ENCODE results near the gene CD99. TPM values are rescaled to one million over a fixed set of nuclear protein-coding genes. Genes with fewer than 3 reads are reported as not detected.
"Not testable (repeated sequence)": the region's sequence is repeated elsewhere in the genome, so short reads cannot be mapped to it uniquely, and the experiment has no call there.

CD99 gene
- total and polyA plus RNA-seq, 7 experiments from 2014 or later: 112 to 293 (median 179) TPM

DNA sequence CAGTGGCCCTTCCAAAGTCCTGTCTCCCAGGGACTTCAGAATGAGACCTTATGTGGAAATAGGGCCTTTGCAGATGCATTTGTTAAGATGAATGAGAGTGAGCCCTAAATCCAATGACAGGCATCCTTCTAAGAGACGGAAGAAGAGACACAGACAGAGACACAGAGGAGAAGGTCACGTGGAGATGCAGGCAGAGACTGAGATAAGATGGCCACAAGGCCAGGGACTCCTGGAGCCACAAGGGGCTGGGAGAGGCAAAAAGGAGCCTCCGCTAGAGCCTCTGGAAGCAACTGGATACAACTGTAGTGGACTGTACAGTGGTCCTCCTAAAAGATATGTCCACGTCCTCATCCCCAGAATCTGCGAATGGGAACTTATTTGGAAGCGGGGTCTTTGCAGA lies 19.0 kb upstream of the CD99 start:
- H3K27me3 Mint-ChIP-seq: peaks cover 0 to 6% (median 0%) of the 10 kb centered on the region in 5 donors
- no peak for DNase-seq
- H3K4me3 Mint-ChIP-seq: no peak overlapping the region
- no peak overlapping the region for H3K4me3 ChIP-seq (ENCODE audit: low read length)
- no peak overlapping the region for H3K27ac Mint-ChIP-seq
- intact Hi-C loops (cut with micrococcal nuclease): no loop called here
- peaks cover 0 to 2% (median 0%) of the 10 kb centered on the region in 11 donors for H3K9me3 Mint-ChIP-seq
- POLR2A ChIA-PET: no interaction called here
- H3K4me1 ChIP-seq (ENCODE audit: control insufficient read depth in 2 of 2, insufficient read depth in 2 of 2, low read length in 2 of 2): no peaks in the 10 kb centered on the region
- H3K27ac ChIP-seq (ENCODE audit: low read depth, low read length): no peak overlapping the region
- no peaks in the 10 kb centered on the region for H3K9me3 ChIP-seq (ENCODE audit: control insufficient read depth in 2 of 3, low read length in 3 of 3)
- CTCF ChIA-PET: no interaction called here
- no peak for ATAC-seq
- peaks cover 0 to 18% (median 6%) of the 10 kb centered on the region in 5 donors for H3K36me3 Mint-ChIP-seq
- no peaks in the 10 kb centered on the region for H3K36me3 ChIP-seq (ENCODE audit: control insufficient read depth in 2 of 3, insufficient read depth in 3 of 3, low read length in 3 of 3)
- no peaks in the 10 kb centered on the region for H3K27me3 ChIP-seq (ENCODE audit: control insufficient read depth in 2 of 2, insufficient read depth in 2 of 2, low read length in 2 of 2)
- H3K4me1 Mint-ChIP-seq: peaks cover 0 to 4% (median 0%) of the 10 kb centered on the region in 7 donors

GRCh38 chrX:2673611-2674010 lies 17.5 kb upstream of the CD99 start:
- Mint-ChIP-seq H3K4me1 (peaks cover 0 to 4% (median 0%) of the 10 kb centered on the region in 7 donors), H3K27me3 (peaks cover 0 to 13% (median 0%) of the 10 kb centered on the region in 5 donors), H3K27ac (no peak overlapping the region), H3K36me3 (peaks cover 0 to 21% (median 9%) of the 10 kb centered on the region in 5 donors), H3K9me3 (peaks cover 0 to 2% (median 0%) of the 10 kb centered on the region in 11 donors), H3K4me3 (no peak overlapping the region)
- DNase-seq: no peak
- POLR2A ChIA-PET: no interaction called here
- no peaks in the 10 kb centered on the region for H3K36me3 ChIP-seq (ENCODE audit: control insufficient read depth in 2 of 3, insufficient read depth in 3 of 3, low read length in 3 of 3)
- intact Hi-C loops (cut with micrococcal nuclease): no loop called here
- H3K27ac ChIP-seq (ENCODE audit: low read depth, low read length): no peak overlapping the region
- H3K27me3 ChIP-seq (ENCODE audit: control insufficient read depth in 2 of 2, insufficient read depth in 2 of 2, low read length in 2 of 2): no peaks in the 10 kb centered on the region
- no peaks in the 10 kb centered on the region for H3K4me1 ChIP-seq (ENCODE audit: control insufficient read depth in 2 of 2, insufficient read depth in 2 of 2, low read length in 2 of 2)
- H3K9me3 ChIP-seq (ENCODE audit: control insufficient read depth in 2 of 3, low read length in 3 of 3): no peaks in the 10 kb centered on the region
- CTCF ChIA-PET: no interaction called here
- no peak overlapping the region for H3K4me3 ChIP-seq (ENCODE audit: low read length)
- no peak for ATAC-seq

GRCh38 chrX:2675657-2676200 lies 15.4 kb upstream of the CD99 start:
- peak overlapping the region in 1 of 9 donors; percentile 41 for H3K27ac Mint-ChIP-seq
- H3K4me3 Mint-ChIP-seq; H3K27ac ChIP-seq (ENCODE audit: low read depth, low read length); H3K36me3 ChIP-seq (ENCODE audit: control insufficient read depth in 2 of 3, insufficient read depth in 3 of 3, low read length in 3 of 3); H3K27me3 ChIP-seq (ENCODE audit: control insufficient read depth in 2 of 2, insufficient read depth in 2 of 2, low read length in 2 of 2); intact Hi-C loops (cut with micrococcal nuclease); CTCF ChIA-PET; H3K4me1 ChIP-seq (ENCODE audit: control insufficient read depth in 2 of 2, insufficient read depth in 2 of 2, low read length in 2 of 2); DNase-seq; H3K4me1 Mint-ChIP-seq; H3K9me3 ChIP-seq (ENCODE audit: control insufficient read depth in 2 of 3, low read length in 3 of 3); H3K9me3 Mint-ChIP-seq; ATAC-seq; H3K4me3 ChIP-seq (ENCODE audit: low read length); POLR2A ChIA-PET: not testable (repeated sequence)
- H3K36me3 Mint-ChIP-seq: peaks cover 0 to 24% (median 9%) of the 10 kb centered on the region in 5 donors
- peaks cover 0 to 13% (median 0%) of the 10 kb centered on the region in 5 donors for H3K27me3 Mint-ChIP-seq

DNA sequence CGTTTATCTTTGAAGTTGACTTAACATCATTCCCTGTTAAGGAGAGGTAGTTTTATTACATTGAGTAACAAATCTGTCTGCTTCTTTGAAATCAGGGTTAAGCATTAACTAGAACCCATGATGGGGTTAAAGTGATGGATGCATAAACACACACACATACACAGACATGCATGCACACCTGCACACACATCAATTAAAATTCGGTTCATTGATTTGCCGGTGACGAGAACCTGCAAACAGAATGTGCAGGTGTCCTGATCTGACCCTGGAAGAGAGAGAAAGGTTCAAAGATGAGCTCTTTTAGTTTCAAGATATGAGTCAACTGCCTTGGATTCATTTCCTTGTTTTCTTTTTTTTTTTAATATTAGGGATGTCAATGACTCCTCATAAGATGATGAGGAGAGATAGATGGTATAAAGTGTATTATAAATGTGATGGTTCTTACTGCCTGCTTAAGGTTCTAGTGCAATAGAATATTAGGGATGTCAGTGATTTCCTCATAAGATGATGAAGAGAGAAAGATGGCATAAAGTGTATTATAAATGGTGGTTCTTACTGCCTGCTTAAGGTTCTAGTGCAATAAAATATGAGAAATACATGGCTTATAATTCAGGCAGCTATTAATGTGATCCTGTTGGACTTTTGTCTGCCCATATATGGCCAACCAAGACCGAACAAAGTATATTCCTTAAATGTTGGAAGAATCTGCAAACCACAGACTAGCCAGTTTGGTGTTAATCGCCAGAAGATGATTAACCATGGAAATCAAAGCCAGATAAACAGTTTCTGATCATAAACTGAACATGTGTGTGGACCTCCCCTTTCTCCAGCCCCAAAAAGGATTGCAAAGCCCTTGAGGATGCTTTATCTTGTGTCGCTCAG lies 14.1 kb upstream of the CD99 start:
- no peak overlapping the region for H3K4me3 Mint-ChIP-seq
- no peaks in the 10 kb centered on the region for H3K36me3 ChIP-seq (ENCODE audit: control insufficient read depth in 2 of 3, insufficient read depth in 3 of 3, low read length in 3 of 3)
- no peaks in the 10 kb centered on the region for H3K27me3 ChIP-seq (ENCODE audit: control insufficient read depth in 2 of 2, insufficient read depth in 2 of 2, low read length in 2 of 2)
- no peak overlapping the region for H3K27ac Mint-ChIP-seq
- no peaks in the 10 kb centered on the region for H3K9me3 ChIP-seq (ENCODE audit: control insufficient read depth in 2 of 3, low read length in 3 of 3)
- H3K36me3 Mint-ChIP-seq: peaks cover 0 to 34% (median 6%) of the 10 kb centered on the region in 5 donors
- ATAC-seq (no peak), DNase-seq (no peak)
- H3K9me3 Mint-ChIP-seq: peaks cover 0 to 4% (median 0%) of the 10 kb centered on the region in 11 donors
- H3K4me1 Mint-ChIP-seq: peaks cover 0 to 5% (median 0%) of the 10 kb centered on the region in 7 donors
- H3K27me3 Mint-ChIP-seq: peaks cover 0 to 13% (median 0%) of the 10 kb centered on the region in 5 donors
- no peaks in the 10 kb centered on the region for H3K4me1 ChIP-seq (ENCODE audit: control insufficient read depth in 2 of 2, insufficient read depth in 2 of 2, low read length in 2 of 2)
- no peak overlapping the region for H3K4me3 ChIP-seq (ENCODE audit: low read length)
- CTCF ChIA-PET: no interaction called here
- intact Hi-C loops (cut with micrococcal nuclease): no loop called here
- POLR2A ChIA-PET: no interaction called here
- H3K27ac ChIP-seq (ENCODE audit: low read depth, low read length): no peak overlapping the region

- POLR2A ChIA-PET: no interaction called here
- Histone ChIP-seq H3K4me3 (ENCODE audit: low read length) (no peak overlapping the region), H3K27ac (ENCODE audit: low read depth, low read length) (no peak overlapping the region), H3K4me1 (ENCODE audit: control insufficient read depth in 2 of 2, insufficient read depth in 2 of 2, low read length in 2 of 2) (no peaks in the 10 kb centered on the region), H3K27me3 (ENCODE audit: control insufficient read depth in 2 of 2, insufficient read depth in 2 of 2, low read length in 2 of 2) (no peaks in the 10 kb centered on the region), H3K36me3 (ENCODE audit: control insufficient read depth in 2 of 3, insufficient read depth in 3 of 3, low read length in 3 of 3) (no peaks in the 10 kb centered on the region), H3K9me3 (ENCODE audit: control insufficient read depth in 2 of 3, low read length in 3 of 3) (no peaks in the 10 kb centered on the region)
- ATAC-seq (no peak), DNase-seq (no peak)
- peaks cover 0 to 5% (median 0%) of the 10 kb centered on the region in 7 donors for H3K4me1 Mint-ChIP-seq
- peaks cover 0 to 4% (median 0%) of the 10 kb centered on the region in 11 donors for H3K9me3 Mint-ChIP-seq
- intact Hi-C loops (cut with micrococcal nuclease): no loop called here
- CTCF ChIA-PET: no interaction called here
- H3K27me3 Mint-ChIP-seq: peaks cover 0 to 13% (median 0%) of the 10 kb centered on the region in 5 donors
- H3K36me3 Mint-ChIP-seq: peaks cover 0 to 34% (median 4%) of the 10 kb centered on the region in 5 donors
- no peak overlapping the region for H3K4me3 Mint-ChIP-seq
- no peak overlapping the region for H3K27ac Mint-ChIP-seq
These were observed 13.3 kb upstream of the CD99 start for GRCh38 chrX:2677764-2678163.

GRCh38 chrX:2678583-2678982 lies 12.5 kb upstream of the CD99 start:
- intact Hi-C loops (cut with micrococcal nuclease): no loop called here
- Histone ChIP-seq H3K36me3 (ENCODE audit: control insufficient read depth in 2 of 3, insufficient read depth in 3 of 3, low read length in 3 of 3) (no peaks in the 10 kb centered on the region), H3K27me3 (ENCODE audit: control insufficient read depth in 2 of 2, insufficient read depth in 2 of 2, low read length in 2 of 2) (no peaks in the 10 kb centered on the region), H3K9me3 (ENCODE audit: control insufficient read depth in 2 of 3, low read length in 3 of 3) (no peaks in the 10 kb centered on the region), H3K4me1 (ENCODE audit: control insufficient read depth in 2 of 2, insufficient read depth in 2 of 2, low read length in 2 of 2) (no peaks in the 10 kb centered on the region), H3K4me3 (ENCODE audit: low read length) (no peak overlapping the region), H3K27ac (ENCODE audit: low read depth, low read length) (no peak overlapping the region)
- DNase-seq (no peak), ATAC-seq (no peak)
- Mint-ChIP-seq H3K9me3 (peaks cover 0 to 4% (median 0%) of the 10 kb centered on the region in 11 donors), H3K4me1 (peaks cover 0 to 5% (median 0%) of the 10 kb centered on the region in 7 donors), H3K4me3 (no peak overlapping the region), H3K27ac (no peak overlapping the region), H3K36me3 (peaks cover 0 to 34% (median 4%) of the 10 kb centered on the region in 5 donors), H3K27me3 (peaks cover 0 to 13% (median 0%) of the 10 kb centered on the region in 5 donors)
- POLR2A ChIA-PET: no interaction called here
- CTCF ChIA-PET: no interaction called here

Measured in naive thymus-derived CD4-positive, alpha-beta T cell (primary cell).